HEK293T (cell line): ENCODE results near the gene PLXNA2.
A peak's percentile ranks its signal among the peaks of the same experiment; 100 is the strongest.

Experiments used
- CTCF ChIA-PET: fragments of 350-600 bp; formaldehyde crosslinking; extraction: SDS; loops from one replicate; lab custom pipeline; 2021; ENCODE audit warnings: antibody characterized with exemption, inconsistent platforms; lab: Yijun Ruan, JAX
- POLR2A ChIA-PET: fragments of 350-600 bp; formaldehyde crosslinking; extraction: SDS; loops from one replicate; lab custom pipeline; 2020; ENCODE audit warnings: antibody characterized with exemption, inconsistent platforms; lab: Yijun Ruan, JAX
- DNase-seq: peaks from one replicate; pipeline ENCODE4 v3.0.0; 2012; ENCODE audit warnings: mixed read lengths; ENCODE audit errors: extremely low spot score
- ARNT ChIP-seq: fragments of 450-650 bp; IDR thresholded peaks from 2 replicates; pipeline ENCODE4 v1.6.1; 2017; ENCODE audit warnings: mild to moderate bottlenecking
- BHLHE40 ChIP-seq: fragments of 450-650 bp; IDR thresholded peaks from 2 replicates; pipeline ENCODE4 v1.6.1; 2016; ENCODE audit warnings: mild to moderate bottlenecking, moderate library complexity, borderline replicate concordance
- CTBP1 ChIP-seq: fragments of 450-650 bp; IDR thresholded peaks from 2 replicates; pipeline ENCODE4 v1.6.1; 2016; ENCODE audit warnings: borderline replicate concordance
- ELF4 ChIP-seq: fragments of 450-650 bp; IDR thresholded peaks from 2 replicates; pipeline ENCODE4 v1.6.1; 2017; ENCODE audit warnings: antibody characterized with exemption
- FOXA1 ChIP-seq: fragments of 450-650 bp; IDR thresholded peaks from 2 replicates; pipeline ENCODE4 v1.6.1; 2016; ENCODE audit warnings: mild to moderate bottlenecking
- FOXK2 ChIP-seq: fragments of 450-650 bp; IDR thresholded peaks from 2 replicates; pipeline ENCODE4 v1.6.1; 2016; ENCODE audit warnings: mild to moderate bottlenecking
- FOXM1 ChIP-seq: fragments of 450-650 bp; IDR thresholded peaks from 2 replicates; pipeline ENCODE4 v1.6.1; 2017; ENCODE audit warnings: mild to moderate bottlenecking, borderline replicate concordance
- HDGF ChIP-seq: fragments of 450-650 bp; IDR thresholded peaks from 2 replicates; pipeline ENCODE4 v1.6.1; 2017; ENCODE audit warnings: antibody characterized with exemption, borderline replicate concordance
- L3MBTL2 ChIP-seq: fragments of 450-650 bp; conservative IDR thresholded peaks from 2 replicates; pipeline ENCODE4 v1.6.1; 2016; ENCODE audit warnings: mild to moderate bottlenecking
- LEF1 ChIP-seq: fragments of 450-650 bp; IDR thresholded peaks from 2 replicates; pipeline ENCODE4 v1.6.1; 2017; ENCODE audit warnings: mild to moderate bottlenecking, borderline replicate concordance
- NFRKB ChIP-seq: fragments of 450-650 bp; IDR thresholded peaks from 2 replicates; pipeline ENCODE4 v1.6.1; 2016; ENCODE audit warnings: mild to moderate bottlenecking, moderate library complexity
- PKNOX1 ChIP-seq: fragments of 450-650 bp; IDR thresholded peaks from 2 replicates; pipeline ENCODE4 v1.6.1; 2016
- SP1 ChIP-seq: fragments of 450-650 bp; IDR thresholded peaks from 2 replicates; pipeline ENCODE4 v1.6.1; 2017
- SUZ12 ChIP-seq: fragments of 450-650 bp; IDR thresholded peaks from 2 replicates; pipeline ENCODE4 v1.6.1; 2016; ENCODE audit warnings: mild to moderate bottlenecking
- TARDBP ChIP-seq: fragments of 450-650 bp; IDR thresholded peaks from 2 replicates; pipeline ENCODE4 v1.6.1; 2016
- ZNF384 ChIP-seq: fragments of 450-650 bp; IDR thresholded peaks from 2 replicates; pipeline ENCODE4 v1.6.1; 2016

PLXNA2 gene

GRCh38 chr1:207981976-207982375 lies 262.2 kb downstream of the PLXNA2 start:
- ChIA-PET CTCF (interaction anchor here (0.6 to 1.6 kb wide), 4 partner anchors 19 to 226 kb away, joined by 3 to 4 read pairs (median 3); no protein-coding TSS in a partner anchor), POLR2A (no interaction called here)
- TF ChIP-seq NFRKB: no peak
- TF ChIP-seq HDGF: no peak
- TF ChIP-seq SUZ12: no peak
- no peak for TF ChIP-seq FOXA1
- peak; percentile 81 for DNase-seq

- CTCF ChIA-PET: no interaction called here
- DNase-seq: no peak
- no peak for TF ChIP-seq SUZ12
- no peak for TF ChIP-seq FOXA1
- no peak for TF ChIP-seq CTBP1
- TF ChIP-seq ZNF384: no peak
- TF ChIP-seq NFRKB: no peak
- no peak for TF ChIP-seq FOXM1
- no peak for TF ChIP-seq FOXK2
- no peak for TF ChIP-seq BHLHE40
- TF ChIP-seq HDGF: no peak
- no peak for TF ChIP-seq SP1
- no peak for TF ChIP-seq L3MBTL2
- POLR2A ChIA-PET: no interaction called here
Observed at GRCh38 chr1:207978441-207978840, 265.7 kb downstream of the PLXNA2 start.

GRCh38 chr1:207977876-207978275 lies 266.3 kb downstream of the PLXNA2 start:
- TF ChIP-seq CTBP1 (no peak), ELF4 (no peak), PKNOX1 (no peak), FOXM1 (no peak), LEF1 (no peak), ARNT (no peak), L3MBTL2 (no peak), NFRKB (no peak), FOXK2 (no peak), SUZ12 (no peak), ZNF384 (no peak), FOXA1 (no peak), TARDBP (no peak)
- ChIA-PET POLR2A (no interaction called here), CTCF (no interaction called here)
- no peak for DNase-seq

- no peak for TF ChIP-seq NFRKB
- TF ChIP-seq FOXA1: no peak
- TF ChIP-seq ELF4: no peak
- TF ChIP-seq LEF1: no peak
- no peak for TF ChIP-seq FOXM1
- TF ChIP-seq BHLHE40: no peak
- TF ChIP-seq TARDBP: no peak
- TF ChIP-seq HDGF: no peak
- TF ChIP-seq ZNF384: no peak
- no peak for TF ChIP-seq L3MBTL2
- TF ChIP-seq FOXK2: no peak
- TF ChIP-seq SP1: no peak
- no peak for TF ChIP-seq SUZ12
- no peak for TF ChIP-seq ARNT
- DNase-seq: no peak
- ChIA-PET CTCF (interaction anchor here (0.7 to 1.4 kb wide), 4 partner anchors 11 to 1249 kb away, joined by 3 to 5 read pairs (median 4); no protein-coding TSS in a partner anchor), POLR2A (no interaction called here)
Observed at GRCh38 chr1:207973898-207974568, 270.2 kb downstream of the PLXNA2 start.

GRCh38 chr1:207972337-207972736 lies 271.8 kb downstream of the PLXNA2 start:
- CTCF ChIA-PET: interaction anchor here (0.8 kb wide), 1 partner anchor 9 kb away, joined by 4 read pairs; no protein-coding TSS in a partner anchor
- TF ChIP-seq FOXK2: no peak
- TF ChIP-seq NFRKB: no peak
- no peak for TF ChIP-seq ARNT
- no peak for TF ChIP-seq PKNOX1
- no peak for TF ChIP-seq HDGF
- TF ChIP-seq ZNF384: no peak
- TF ChIP-seq SP1: no peak
- TF ChIP-seq FOXM1: no peak
- no peak for TF ChIP-seq SUZ12
- TF ChIP-seq FOXA1: no peak
- TF ChIP-seq LEF1: no peak
- DNase-seq: no peak
- POLR2A ChIA-PET: no interaction called here
